HG02970 (cell line): ENCODE results near the gene DERA.
"Not testable (repeated sequence)": the region's sequence is repeated elsewhere in the genome, so short reads cannot be mapped to it uniquely, and the experiment has no call there.

Source experiments
- ATAC-seq: cut with Tn5 transposase; IDR thresholded peaks from one replicate; pipeline ENCODE4 v1.9.1; 2021; ENCODE audit warnings: mild to moderate bottlenecking, moderate library complexity, moderate number of reproducible peaks; ENCODE audit not compliant: unreplicated experiment, low FRiP score

The DERA gene

DNA sequence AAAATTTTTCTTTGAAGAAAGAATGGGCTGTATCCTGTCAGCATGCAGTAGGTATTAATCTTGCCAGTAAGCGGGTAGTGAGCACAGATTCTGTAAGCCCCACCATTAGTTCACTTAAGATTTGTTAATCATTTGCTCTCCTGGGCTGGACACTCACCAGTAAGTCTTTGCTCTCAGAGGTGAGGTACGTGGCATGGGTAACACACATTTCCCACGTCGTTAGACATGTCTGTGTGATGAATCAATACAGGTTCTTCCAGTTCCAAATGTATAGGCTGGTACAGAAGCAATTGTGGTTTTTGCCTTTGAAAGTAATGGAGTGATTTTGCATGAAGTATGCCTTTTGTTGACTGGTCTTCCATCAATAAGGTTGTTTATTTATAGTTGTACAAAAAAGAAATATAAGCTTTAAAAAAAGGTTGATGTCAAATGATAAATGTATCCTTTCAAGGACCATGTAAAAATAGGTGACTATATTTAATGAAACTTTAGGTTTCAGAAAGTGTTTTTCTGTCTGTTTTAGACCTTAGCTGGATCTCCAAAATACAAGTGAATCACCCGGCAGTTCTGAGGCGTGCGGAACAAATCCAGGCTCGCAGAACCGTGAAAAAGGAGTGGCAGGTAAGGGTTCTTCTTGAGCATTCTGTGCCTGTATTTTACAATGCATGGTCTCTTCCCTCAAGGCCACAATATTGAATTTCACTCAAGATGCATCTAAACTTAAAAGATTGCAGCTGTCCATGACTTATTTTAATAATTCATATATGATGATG, 45.5 kb downstream of the DERA start:
- ATAC-seq, result no peak

DNA sequence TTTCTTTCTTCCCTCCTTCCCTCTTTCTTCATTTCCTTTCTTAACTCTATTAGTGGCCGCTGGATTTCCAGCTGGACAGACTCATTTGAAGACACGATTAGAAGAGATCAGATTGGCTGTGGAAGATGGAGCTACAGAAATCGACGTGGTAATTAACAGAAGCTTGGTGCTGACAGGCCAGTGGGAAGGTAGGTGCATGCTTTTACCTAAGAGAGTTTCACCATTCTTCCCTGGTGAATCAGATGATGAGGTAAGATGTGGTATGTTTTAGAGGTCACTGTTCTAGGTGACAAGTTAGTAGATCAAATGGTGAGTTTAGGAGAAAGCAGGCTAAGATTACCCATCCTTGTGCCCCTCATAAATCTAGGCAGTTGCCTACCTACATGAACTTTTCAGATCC, 51.6 kb downstream of the DERA start:
- ATAC-seq, result no peak

GRCh38 chr12:15963271-15963670, 52.1 kb downstream of the DERA start:
- no peak for ATAC-seq

GRCh38 chr12:15966426-15966825, 55.3 kb downstream of the DERA start:
- ATAC-seq, result no peak

DNA sequence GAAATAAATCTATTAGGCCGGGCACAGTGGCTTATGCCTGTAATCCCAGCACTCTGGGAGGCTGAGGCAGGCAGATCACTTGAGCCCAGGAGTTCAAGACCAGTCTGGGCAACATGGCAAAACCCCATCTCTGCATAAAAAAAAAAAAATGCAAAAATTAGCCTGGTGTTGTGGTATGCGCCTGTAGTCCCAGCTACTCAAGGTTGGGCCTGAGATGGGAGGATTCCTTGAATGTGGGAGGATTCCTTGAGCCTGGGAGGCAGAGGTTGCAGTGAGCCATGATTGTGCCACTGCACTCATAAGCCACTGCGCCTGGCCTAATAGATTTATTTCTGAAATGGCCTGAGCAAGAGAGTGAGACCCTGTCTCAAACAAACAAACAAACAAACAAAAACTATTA, 55.9 kb downstream of the DERA start:
- not testable (repeated sequence) for ATAC-seq

DNA sequence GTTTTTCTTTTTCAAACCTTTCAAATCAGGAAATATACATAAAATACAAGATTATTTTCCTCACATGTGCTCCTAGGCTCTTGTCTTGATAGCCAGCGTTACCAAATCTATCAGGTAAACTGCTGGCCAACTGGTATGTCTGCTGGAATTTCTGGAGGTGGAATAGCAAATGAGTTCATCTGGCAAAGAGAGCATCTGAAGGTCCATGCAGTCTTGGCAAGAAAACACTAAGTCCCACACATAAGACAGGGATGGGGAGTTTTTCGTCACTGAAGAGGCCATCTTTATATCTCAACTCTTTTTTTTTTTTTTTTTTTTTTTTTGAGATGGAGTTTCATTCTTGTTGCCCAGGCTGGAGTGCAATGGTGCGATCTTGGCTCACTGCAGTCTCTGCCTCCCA, 60.1 kb downstream of the DERA start:
- ATAC-seq, result no peak

- ATAC-seq, result no peak
Measured at GRCh38 chr12:15972894-15973293, 61.8 kb downstream of the DERA start.

DNA sequence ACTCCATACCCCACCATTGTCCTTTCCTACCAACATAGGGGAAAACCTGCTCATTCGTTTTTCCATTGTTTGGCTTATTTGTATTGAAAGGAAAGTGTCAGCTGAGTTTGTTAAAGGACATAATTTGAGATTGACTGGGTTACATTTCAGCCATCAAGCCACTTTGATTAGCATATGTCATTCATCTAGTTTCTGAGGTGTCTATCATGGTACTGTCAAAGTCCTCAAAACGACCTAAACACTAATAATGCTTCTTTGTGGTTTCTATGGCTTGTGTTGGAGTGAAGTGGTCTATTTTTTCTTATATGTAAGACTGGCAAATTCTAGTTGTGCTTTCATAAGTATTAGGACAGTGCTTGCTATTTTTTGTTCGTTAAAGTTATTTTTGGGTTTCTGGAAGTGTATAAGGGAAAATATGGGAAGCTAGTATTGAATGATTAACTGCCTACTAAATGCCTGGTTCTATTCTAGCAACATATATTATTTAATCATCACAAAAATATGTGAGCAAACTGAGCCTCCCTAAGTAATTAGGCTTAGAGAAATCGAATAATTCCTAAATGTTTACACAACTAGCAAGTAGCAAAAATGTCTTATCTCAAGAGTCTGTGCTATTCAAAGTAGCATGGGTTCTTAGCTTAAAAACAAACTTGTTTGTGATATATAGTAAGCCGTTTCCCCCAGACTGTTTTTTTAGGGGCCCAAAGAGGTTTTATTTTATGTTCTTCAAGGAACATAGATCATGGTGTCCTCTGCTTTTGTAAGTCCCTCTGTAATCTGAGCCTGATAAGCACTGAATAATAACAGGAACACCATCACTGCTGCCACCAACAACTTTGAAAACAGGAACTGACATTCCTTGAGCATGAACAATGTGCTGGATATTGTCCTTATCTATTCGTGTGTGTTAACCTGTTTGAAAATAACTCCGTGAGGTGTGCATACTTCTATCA, 67.1 kb downstream of the DERA start:
- ATAC-seq, result no peak

- ATAC-seq, result no peak
Measured at GRCh38 chr12:15979096-15980092, 68.3 kb downstream of the DERA start.

DNA sequence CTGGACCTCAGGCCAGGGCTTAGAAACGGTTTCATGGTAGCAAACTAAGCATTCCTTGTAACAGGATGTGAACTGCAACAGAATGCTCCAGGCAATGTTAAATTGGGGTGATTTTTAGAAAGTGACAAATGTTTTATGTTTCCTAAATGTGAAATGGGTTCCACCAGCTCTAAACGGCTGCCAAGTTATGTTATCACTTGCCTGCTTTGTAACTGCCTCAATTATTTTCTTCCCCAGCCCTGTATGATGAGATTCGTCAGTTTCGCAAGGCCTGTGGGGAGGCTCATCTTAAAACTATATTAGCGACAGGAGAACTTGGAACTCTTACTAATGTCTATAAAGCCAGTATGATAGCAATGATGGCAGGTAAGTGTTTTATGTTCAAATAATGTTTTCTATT, 70.9 kb downstream of the DERA start:
- no peak for ATAC-seq

DNA sequence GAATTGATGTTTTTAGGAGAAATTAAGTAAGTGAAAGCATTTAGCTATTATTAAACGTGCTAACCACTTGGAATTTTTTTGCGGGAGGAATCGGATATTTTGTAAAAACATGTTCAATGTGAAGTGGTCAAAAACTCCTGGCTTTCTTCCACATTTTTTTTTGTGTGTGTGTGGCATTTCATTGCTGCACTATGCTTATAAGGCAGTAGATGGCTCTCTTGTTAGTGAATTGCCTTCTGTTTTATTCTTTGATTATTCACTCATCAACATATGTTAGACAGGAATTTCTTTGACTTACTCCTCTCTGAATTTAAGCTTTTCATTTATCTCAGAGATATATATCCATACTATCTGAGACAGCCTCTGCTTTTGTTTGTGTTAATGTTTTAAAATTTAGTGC, 71.3 kb downstream of the DERA start:
- no peak for ATAC-seq

- ATAC-seq, result no peak
Measured at GRCh38 chr12:15982921-15983320, 71.8 kb downstream of the DERA start.

- no peak for ATAC-seq
Measured at GRCh38 chr12:15984097-15984800, 73.1 kb downstream of the DERA start.

- ATAC-seq, result no peak
Measured at GRCh38 chr12:15984963-15985362, 73.8 kb downstream of the DERA start.

- ATAC-seq, result no peak
Measured at GRCh38 chr12:15987696-15988095, 76.6 kb downstream of the DERA start.

- no peak for ATAC-seq
Measured at GRCh38 chr12:15988983-15989755, 78.0 kb downstream of the DERA start.

GRCh38 chr12:15995801-15996200, 84.7 kb downstream of the DERA start:
- ATAC-seq, result no peak

GRCh38 chr12:15996254-15996653, 85.1 kb downstream of the DERA start:
- ATAC-seq, result no peak

GRCh38 chr12:15996948-15997347, 85.8 kb downstream of the DERA start:
- no peak for ATAC-seq
